ENCODE measurements around the gene PPP1R3G.

DNA sequence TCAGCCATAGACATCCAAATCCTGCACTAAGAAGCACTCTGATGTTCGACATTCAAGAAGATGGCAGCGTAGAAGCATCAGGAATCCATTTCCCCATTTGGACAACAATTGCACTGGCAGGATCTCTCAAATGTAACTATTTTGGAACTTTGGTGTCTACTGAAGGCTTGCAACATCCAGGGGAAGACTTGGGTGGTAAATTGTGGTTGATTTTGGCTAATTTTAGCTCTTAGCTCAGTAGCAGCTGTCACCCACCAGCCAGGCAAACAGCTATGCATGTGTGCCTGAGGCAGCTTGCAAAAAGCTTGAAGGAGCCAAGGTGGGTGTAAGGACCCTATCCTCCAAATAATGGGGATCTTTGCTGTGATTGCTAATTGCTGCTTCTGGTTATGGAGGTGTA lies 35.1 kb upstream of the PPP1R3G start:
- TF ChIP-seq, protein P1, sequence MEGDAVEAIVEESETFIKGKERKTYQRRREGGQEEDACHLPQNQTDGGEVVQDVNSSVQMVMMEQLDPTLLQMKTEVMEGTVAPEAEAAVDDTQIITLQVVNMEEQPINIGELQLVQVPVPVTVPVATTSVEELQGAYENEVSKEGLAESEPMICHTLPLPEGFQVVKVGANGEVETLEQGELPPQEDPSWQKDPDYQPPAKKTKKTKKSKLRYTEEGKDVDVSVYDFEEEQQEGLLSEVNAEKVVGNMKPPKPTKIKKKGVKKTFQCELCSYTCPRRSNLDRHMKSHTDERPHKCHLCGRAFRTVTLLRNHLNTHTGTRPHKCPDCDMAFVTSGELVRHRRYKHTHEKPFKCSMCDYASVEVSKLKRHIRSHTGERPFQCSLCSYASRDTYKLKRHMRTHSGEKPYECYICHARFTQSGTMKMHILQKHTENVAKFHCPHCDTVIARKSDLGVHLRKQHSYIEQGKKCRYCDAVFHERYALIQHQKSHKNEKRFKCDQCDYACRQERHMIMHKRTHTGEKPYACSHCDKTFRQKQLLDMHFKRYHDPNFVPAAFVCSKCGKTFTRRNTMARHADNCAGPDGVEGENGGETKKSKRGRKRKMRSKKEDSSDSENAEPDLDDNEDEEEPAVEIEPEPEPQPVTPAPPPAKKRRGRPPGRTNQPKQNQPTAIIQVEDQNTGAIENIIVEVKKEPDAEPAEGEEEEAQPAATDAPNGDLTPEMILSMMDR (IDR thresholded peaks at IDR 0.05): no peak
- no peak for TF ChIP-seq POLR2A (IDR thresholded peaks at IDR 0.05)

All from body of pancreas (tissue), 4 donors.